Keratinocyte (primary cell): Measurements from ENCODE around the gene PARL.
"Not testable (repeated sequence)": the region's sequence is repeated elsewhere in the genome, so short reads cannot be mapped to it uniquely, and the experiment has no call there.

Source experiments
- CTCF ChIP-seq, 3 experiments: IDR thresholded peaks in 1 of 3; conservative IDR thresholded peaks in 1 of 3; optimal IDR thresholded peaks in 1 of 3; 2 replicates in 2 of 3; 3 replicates in 1 of 3; pipeline versions ENCODE3 to v1.5.1; 2011; ENCODE audit warnings: low read length in 3 of 3, mild to moderate bottlenecking in 3 of 3, moderate library complexity in 2 of 3, control low read depth in 1 of 3, inconsistent platforms in 1 of 3; ENCODE audit not compliant: insufficient read depth in 2 of 3; ENCODE audit errors: extremely low read depth in 1 of 3
- EZH2 ChIP-seq: IDR thresholded peaks from one replicate; pipeline ENCODE4 v1.6.1; 2012; ENCODE audit warnings: inconsistent platforms, mild to moderate bottlenecking, low read length, moderate library complexity

DNA sequence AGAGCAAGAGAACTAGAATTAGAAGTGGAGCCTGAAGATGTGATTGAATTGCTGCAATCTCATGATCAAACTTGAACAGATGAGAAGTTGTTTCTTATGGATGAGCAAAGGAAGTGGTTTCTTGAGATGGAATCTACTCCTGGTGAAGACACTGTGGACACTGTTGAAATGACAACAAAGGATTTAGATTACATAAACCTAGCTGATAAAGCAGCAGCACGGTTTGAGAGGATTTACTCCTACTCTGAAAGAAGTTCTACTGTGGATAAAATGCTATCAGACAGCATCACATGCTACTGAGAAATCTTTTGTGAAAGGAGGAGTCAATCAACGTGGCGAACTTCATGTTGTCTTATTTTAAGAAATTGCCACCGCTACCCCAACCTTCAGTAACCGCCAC, 7.5 kb downstream of the PARL start:
- not testable (repeated sequence) for TF ChIP-seq CTCF (optimal IDR thresholded peaks at IDR 0.05 in 1 of 3, IDR thresholded peaks at IDR 0.05 in 1 of 3, conservative IDR thresholded peaks at IDR 0.05 in 1 of 3; ENCODE audit: extremely low read depth in 1 of 3, insufficient read depth in 2 of 3, low read length in 3 of 3); EZH2
